Measurements from ENCODE around the gene SUFU.
"Not testable (repeated sequence)": the region's sequence is repeated elsewhere in the genome, so short reads cannot be mapped to it uniquely, and the experiment has no call there.

Gene SUFU

GRCh38 chr10:102524746-102525145, 21.0 kb downstream of the SUFU start:
- TF ChIP-seq CTCF (IDR thresholded peaks at IDR 0.05; ENCODE audit: low read depth, low read length, missing control alignments) = no peak
- H3K4me3 ChIP-seq (ENCODE audit: low read depth, low read length) = no peak overlapping the region
- DNase-seq (ENCODE audit: low read depth) = no peak

- H3K4me3 ChIP-seq (ENCODE audit: low read depth, low read length) = no peak overlapping the region
- no peak for TF ChIP-seq CTCF (IDR thresholded peaks at IDR 0.05; ENCODE audit: low read depth, low read length, missing control alignments)
- DNase-seq (ENCODE audit: low read depth) = no peak
Observed at GRCh38 chr10:102527546-102527945, 23.8 kb downstream of the SUFU start.

DNA sequence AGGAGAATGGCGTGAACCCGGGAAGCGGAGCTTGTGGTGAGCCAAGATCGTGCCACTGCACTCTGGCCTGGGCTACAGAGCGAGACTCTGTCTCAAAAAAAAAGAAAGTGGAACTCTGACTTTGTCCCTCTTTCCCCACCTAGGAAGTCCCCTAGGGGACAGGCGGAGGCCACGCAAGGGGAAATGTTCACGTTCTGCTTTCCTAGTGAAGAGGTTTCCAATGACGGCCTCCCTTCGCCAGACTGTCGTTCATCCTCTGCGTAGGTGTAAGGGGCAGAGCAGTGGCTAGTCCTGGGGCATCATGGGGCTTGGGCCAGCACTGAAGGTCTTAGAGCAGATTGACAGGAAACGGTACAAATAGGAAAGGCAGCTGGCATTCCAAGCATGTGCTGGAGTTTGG, 30.6 kb downstream of the SUFU start:
- no peak overlapping the region for H3K4me3 ChIP-seq (ENCODE audit: low read depth, low read length)
- no peak for TF ChIP-seq CTCF (IDR thresholded peaks at IDR 0.05; ENCODE audit: low read depth, low read length, missing control alignments)
- no peak for DNase-seq (ENCODE audit: low read depth)

- not testable (repeated sequence) for H3K4me3 ChIP-seq (ENCODE audit: low read depth, low read length); DNase-seq (ENCODE audit: low read depth)
Observed at GRCh38 chr10:102534966-102535365, 31.2 kb downstream of the SUFU start.

- no peak for TF ChIP-seq CTCF (IDR thresholded peaks at IDR 0.05; ENCODE audit: low read depth, low read length, missing control alignments)
- no peak for DNase-seq (ENCODE audit: low read depth)
- H3K4me3 ChIP-seq (ENCODE audit: low read depth, low read length) = no peak overlapping the region
Observed at GRCh38 chr10:102535481-102536147, 31.8 kb downstream of the SUFU start.

DNA sequence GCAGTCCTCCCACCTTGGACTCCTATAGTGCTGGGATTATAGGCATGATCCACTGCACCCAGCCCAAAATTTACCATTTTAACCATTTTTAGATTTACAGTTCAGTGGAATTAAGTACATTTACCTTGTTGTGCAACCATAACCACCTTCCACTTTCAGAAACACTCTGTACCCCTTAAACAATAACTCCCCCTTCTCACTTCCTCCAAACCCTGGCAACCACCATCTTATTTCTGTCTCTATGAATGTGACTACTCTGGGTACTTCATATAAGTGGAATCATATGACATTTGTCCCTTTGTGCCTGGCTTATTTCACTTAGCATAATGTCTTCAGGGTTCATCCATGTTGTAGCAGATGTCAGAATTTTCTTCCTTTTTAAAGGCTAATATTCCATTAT, 33.6 kb downstream of the SUFU start:
- no peak overlapping the region for H3K4me3 ChIP-seq (ENCODE audit: low read depth, low read length)
- DNase-seq (ENCODE audit: low read depth) = peak; percentile 25
- no peak for TF ChIP-seq CTCF (IDR thresholded peaks at IDR 0.05; ENCODE audit: low read depth, low read length, missing control alignments)

GRCh38 chr10:102537948-102538347, 34.2 kb downstream of the SUFU start:
- peak; percentile 13 for DNase-seq (ENCODE audit: low read depth)
- H3K4me3 ChIP-seq (ENCODE audit: low read depth, low read length) = no peak overlapping the region
- no peak for TF ChIP-seq CTCF (IDR thresholded peaks at IDR 0.05; ENCODE audit: low read depth, low read length, missing control alignments)

Measured in GM12864 (cell line).